HEK293 (cell line): ENCODE data around the gene ABCA7.

ENCODE experiments used
- BCL11A ChIP-seq: fragments of 450-650 bp; formaldehyde crosslinking; IDR thresholded peaks from 2 replicates; pipeline ENCODE4 v1.5.1; 2016; ENCODE audit warnings: low read depth, missing biosample characterization, missing genetic modification characterization
- GLIS1 ChIP-seq: fragments of 450-650 bp; formaldehyde crosslinking; IDR thresholded peaks from 2 replicates; pipeline ENCODE4 v1.5.1; 2016; ENCODE audit warnings: missing biosample characterization, missing genetic modification characterization
- HIC1 ChIP-seq: fragments of 450-650 bp; formaldehyde crosslinking; IDR thresholded peaks from 2 replicates; pipeline ENCODE4 v1.5.1; 2016; ENCODE audit warnings: missing biosample characterization, missing genetic modification characterization
- KLF10 ChIP-seq: fragments of 450-650 bp; IDR thresholded peaks from 2 replicates; pipeline ENCODE4 v1.5.1; 2018; ENCODE audit warnings: missing biosample characterization, mild to moderate bottlenecking, missing genetic modification characterization
- PRDM1 ChIP-seq: fragments of 450-650 bp; formaldehyde crosslinking; IDR thresholded peaks from 2 replicates; pipeline ENCODE4; 2016; ENCODE audit warnings: missing biosample characterization, missing genetic modification characterization
- PRDM4 ChIP-seq: fragments of 450-650 bp; formaldehyde crosslinking; IDR thresholded peaks from 2 replicates; pipeline ENCODE4 v1.5.1; 2017; ENCODE audit warnings: missing biosample characterization, missing genetic modification characterization
- SCRT2 ChIP-seq: fragments of 450-650 bp; formaldehyde crosslinking; IDR thresholded peaks from 2 replicates; pipeline ENCODE4 v1.5.1; 2016; ENCODE audit warnings: missing biosample characterization, missing genetic modification characterization
- SP7 ChIP-seq: fragments of 450-650 bp; formaldehyde crosslinking; IDR thresholded peaks from 2 replicates; pipeline ENCODE4 v1.5.1; 2016; ENCODE audit warnings: missing biosample characterization, missing genetic modification characterization
- ZBTB1 ChIP-seq: fragments of 450-650 bp; formaldehyde crosslinking; IDR thresholded peaks from 2 replicates; pipeline ENCODE4 v1.5.1; 2016; ENCODE audit warnings: missing biosample characterization, missing genetic modification characterization
- ZBTB21 ChIP-seq: fragments of 450-650 bp; formaldehyde crosslinking; IDR thresholded peaks from 2 replicates; pipeline ENCODE4 v1.5.1; 2017; ENCODE audit warnings: missing biosample characterization, missing genetic modification characterization
- ZFHX2 ChIP-seq: fragments of 450-650 bp; formaldehyde crosslinking; conservative IDR thresholded peaks from 2 replicates; pipeline ENCODE4 v1.5.1; 2016; ENCODE audit warnings: missing biosample characterization, missing genetic modification characterization
- ZFP69B ChIP-seq: fragments of 450-650 bp; formaldehyde crosslinking; IDR thresholded peaks from 2 replicates; pipeline ENCODE4 v1.5.1; 2016; ENCODE audit warnings: missing biosample characterization, missing genetic modification characterization
- ZNF112 ChIP-seq: fragments of 450-650 bp; formaldehyde crosslinking; IDR thresholded peaks from 2 replicates; pipeline ENCODE4 v1.5.0; 2017; ENCODE audit warnings: missing biosample characterization, missing genetic modification characterization
- ZNF121 ChIP-seq: fragments of 450-650 bp; formaldehyde crosslinking; IDR thresholded peaks from 2 replicates; pipeline ENCODE4 v1.5.1; 2016; ENCODE audit warnings: missing biosample characterization, missing genetic modification characterization
- ZNF16 ChIP-seq: fragments of 450-650 bp; formaldehyde crosslinking; IDR thresholded peaks from 2 replicates; pipeline ENCODE4 v1.5.1; 2016; ENCODE audit warnings: low read depth, missing biosample characterization, missing genetic modification characterization
- ZNF18 ChIP-seq: fragments of 450-650 bp; formaldehyde crosslinking; IDR thresholded peaks from 2 replicates; pipeline ENCODE4 v1.5.1; 2016; ENCODE audit warnings: missing biosample characterization, missing genetic modification characterization
- ZNF239 ChIP-seq: fragments of 450-650 bp; formaldehyde crosslinking; IDR thresholded peaks from 2 replicates; pipeline ENCODE4 v1.5.1; 2016; ENCODE audit warnings: missing biosample characterization, missing genetic modification characterization
- ZNF354C ChIP-seq: fragments of 450-650 bp; formaldehyde crosslinking; IDR thresholded peaks from 2 replicates; pipeline ENCODE4 v1.5.1; 2016; ENCODE audit warnings: missing biosample characterization, missing genetic modification characterization, low read depth, borderline replicate concordance
- ZNF394 ChIP-seq: fragments of 450-650 bp; formaldehyde crosslinking; IDR thresholded peaks from 2 replicates; pipeline ENCODE4 v1.5.1; 2016; ENCODE audit warnings: missing biosample characterization, missing genetic modification characterization, mild to moderate bottlenecking, moderate library complexity, borderline replicate concordance
- ZNF398 ChIP-seq: fragments of 450-650 bp; formaldehyde crosslinking; IDR thresholded peaks from 2 replicates; pipeline ENCODE4 v1.5.1; 2017; ENCODE audit warnings: missing biosample characterization, missing genetic modification characterization
- ZNF404 ChIP-seq: fragments of 450-650 bp; formaldehyde crosslinking; IDR thresholded peaks from 2 replicates; pipeline ENCODE4 v1.5.1; 2017; ENCODE audit warnings: missing biosample characterization, missing genetic modification characterization
- ZNF544 ChIP-seq: fragments of 450-650 bp; formaldehyde crosslinking; IDR thresholded peaks from 2 replicates; pipeline ENCODE4 v1.5.0; 2017; ENCODE audit warnings: missing biosample characterization, missing genetic modification characterization
- ZNF555 ChIP-seq: fragments of 450-650 bp; formaldehyde crosslinking; conservative IDR thresholded peaks from 2 replicates; pipeline ENCODE4 v1.5.1; 2017; ENCODE audit warnings: missing biosample characterization, mild to moderate bottlenecking, missing genetic modification characterization, inconsistent platforms
- ZNF558 ChIP-seq: fragments of 450-650 bp; formaldehyde crosslinking; IDR thresholded peaks from 2 replicates; pipeline ENCODE4 v1.5.1; 2016; ENCODE audit warnings: missing biosample characterization, missing genetic modification characterization
- ZSCAN23 ChIP-seq: fragments of 450-650 bp; formaldehyde crosslinking; IDR thresholded peaks from 2 replicates; pipeline ENCODE4 v1.5.1; 2016; ENCODE audit warnings: missing biosample characterization, missing genetic modification characterization
- ZSCAN5A ChIP-seq: fragments of 450-650 bp; formaldehyde crosslinking; IDR thresholded peaks from 2 replicates; pipeline ENCODE4 v1.5.1; 2016; ENCODE audit warnings: missing biosample characterization, missing genetic modification characterization
- TF ChIP-seq, protein P1 (sequence below): fragments of 450-650 bp; formaldehyde crosslinking; IDR thresholded peaks from 2 replicates; pipeline ENCODE4 v1.5.1; 2016; ENCODE audit warnings: missing biosample characterization, missing genetic modification characterization, low read depth
- TF ChIP-seq, protein P2 (sequence below): fragments of 450-650 bp; formaldehyde crosslinking; optimal IDR thresholded peaks from 2 replicates; pipeline ENCODE3; 2016; ENCODE audit warnings: missing biosample characterization, mild to moderate bottlenecking, missing genetic modification characterization

Gene ABCA7

DNA sequence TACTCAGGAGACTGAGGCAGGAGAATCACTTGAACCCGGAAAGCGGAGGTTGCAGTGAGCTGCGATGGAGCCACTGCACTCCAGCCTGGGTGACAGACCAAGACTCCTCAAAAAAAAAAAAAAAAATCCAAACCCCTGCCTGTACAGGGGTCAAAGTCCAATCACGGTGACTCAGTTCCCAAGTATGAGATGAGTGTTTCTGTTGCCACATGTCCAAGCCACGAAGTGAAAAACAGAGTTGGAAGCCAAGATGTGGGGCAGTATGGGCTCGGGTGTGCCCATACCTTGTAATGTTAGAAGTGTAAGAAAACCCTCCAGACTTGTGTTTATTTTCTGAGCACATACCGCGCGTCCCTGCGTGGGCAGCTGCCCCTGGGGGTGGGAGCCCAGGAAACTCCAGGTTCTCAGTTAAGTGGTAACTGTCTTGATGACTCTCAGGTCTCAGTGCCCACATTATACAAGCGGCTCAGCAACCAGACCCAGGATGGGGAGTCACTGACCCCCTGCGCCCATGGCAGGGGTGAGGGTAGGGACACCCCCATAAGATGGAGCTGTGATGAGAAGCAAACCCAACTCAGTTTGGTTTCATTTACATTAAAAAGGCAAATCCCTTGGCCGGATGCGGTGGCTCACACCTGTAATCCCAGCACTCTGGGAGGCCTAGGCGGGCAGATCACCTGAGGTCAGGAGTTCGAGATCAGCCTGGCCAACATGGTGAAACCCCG lies 62.7 kb downstream of the ABCA7 start (continued):
- TF ChIP-seq HIC1 (peak; percentile 39; the same call in 1 of the 2 replicates), GLIS1 (tag by site-specific recombination) (peak; percentile 55; the same call in 1 of the 2 replicates), ZNF16 (no peak), ZNF394 (tag by site-specific recombination) (no peak), ZNF544 (tag by site-specific recombination) (no peak), ZNF239 (tag by site-specific recombination) (no peak), ZFHX2 (peak; percentile 80), ZSCAN23 (tag by site-specific recombination) (no peak), ZBTB1 (tag by site-specific recombination) (no peak), ZSCAN5A (no peak), ZNF112 (tag by site-specific recombination) (no peak), ZNF555 (tag by site-specific recombination) (no peak), BCL11A (tag by site-specific recombination) (peak; percentile 62; the same call in 1 of the 2 replicates), SCRT2 (tag by site-specific recombination) (no peak), ZNF404 (tag by site-specific recombination) (no peak), ZBTB21 (tag by site-specific recombination) (no peak), ZNF121 (no peak), ZNF558 (0 out of 2 replicates have a peak, but pooled peaks have one; percentile 12), PRDM1 (tag by site-specific recombination) (no peak), PRDM4 (tag by site-specific recombination) (peak; percentile 64), KLF10 (tag by site-specific recombination) (no peak), ZFP69B (no peak), SP7 (tag by site-specific recombination) (no peak), ZNF354C (no peak), ZNF398 (no peak), ZNF18 (tag by site-specific recombination) (no peak)
- TF ChIP-seq, protein P1, sequence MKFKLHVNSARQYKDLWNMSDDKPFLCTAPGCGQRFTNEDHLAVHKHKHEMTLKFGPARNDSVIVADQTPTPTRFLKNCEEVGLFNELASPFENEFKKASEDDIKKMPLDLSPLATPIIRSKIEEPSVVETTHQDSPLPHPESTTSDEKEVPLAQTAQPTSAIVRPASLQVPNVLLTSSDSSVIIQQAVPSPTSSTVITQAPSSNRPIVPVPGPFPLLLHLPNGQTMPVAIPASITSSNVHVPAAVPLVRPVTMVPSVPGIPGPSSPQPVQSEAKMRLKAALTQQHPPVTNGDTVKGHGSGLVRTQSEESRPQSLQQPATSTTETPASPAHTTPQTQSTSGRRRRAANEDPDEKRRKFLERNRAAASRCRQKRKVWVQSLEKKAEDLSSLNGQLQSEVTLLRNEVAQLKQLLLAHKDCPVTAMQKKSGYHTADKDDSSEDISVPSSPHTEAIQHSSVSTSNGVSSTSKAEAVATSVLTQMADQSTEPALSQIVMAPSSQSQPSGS (tag by site-specific recombination): no peak
- TF ChIP-seq, protein P2, sequence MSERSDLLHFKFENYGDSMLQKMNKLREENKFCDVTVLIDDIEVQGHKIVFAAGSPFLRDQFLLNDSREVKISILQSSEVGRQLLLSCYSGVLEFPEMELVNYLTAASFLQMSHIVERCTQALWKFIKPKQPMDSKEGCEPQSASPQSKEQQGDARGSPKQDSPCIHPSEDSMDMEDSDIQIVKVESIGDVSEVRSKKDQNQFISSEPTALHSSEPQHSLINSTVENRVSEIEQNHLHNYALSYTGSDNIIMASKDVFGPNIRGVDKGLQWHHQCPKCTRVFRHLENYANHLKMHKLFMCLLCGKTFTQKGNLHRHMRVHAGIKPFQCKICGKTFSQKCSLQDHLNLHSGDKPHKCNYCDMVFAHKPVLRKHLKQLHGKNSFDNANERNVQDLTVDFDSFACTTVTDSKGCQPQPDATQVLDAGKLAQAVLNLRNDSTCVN (tag by site-specific recombination): no peak
